Measurements from ENCODE around the gene TMEM201. TPM values are rescaled to one million over a fixed set of nuclear protein-coding genes. Genes with fewer than 3 reads are reported as not detected.

The TMEM201 gene
- polyA plus RNA-seq, 2 of the 4 experiments (the other 2 are of a cell fraction): 1.9 to 8.7 TPM

GRCh38 chr1:9626201-9626608 lies 37.5 kb downstream of the TMEM201 start (continued):
- TF ChIP-seq, protein P1, sequence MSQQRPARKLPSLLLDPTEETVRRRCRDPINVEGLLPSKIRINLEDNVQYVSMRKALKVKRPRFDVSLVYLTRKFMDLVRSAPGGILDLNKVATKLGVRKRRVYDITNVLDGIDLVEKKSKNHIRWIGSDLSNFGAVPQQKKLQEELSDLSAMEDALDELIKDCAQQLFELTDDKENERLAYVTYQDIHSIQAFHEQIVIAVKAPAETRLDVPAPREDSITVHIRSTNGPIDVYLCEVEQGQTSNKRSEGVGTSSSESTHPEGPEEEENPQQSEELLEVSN (IDR thresholded peaks at IDR 0.05; ENCODE audit: borderline replicate concordance, low read depth): no peak
- TF ChIP-seq MYC (IDR thresholded peaks at IDR 0.05; ENCODE audit: borderline replicate concordance, low read length) (no peak), TFCP2L1 (CRISPR knock-in tag; IDR thresholded peaks at IDR 0.05) (no peak), GATA3 (IDR thresholded peaks at IDR 0.05; ENCODE audit: borderline replicate concordance) (no peak), ATOH8 (CRISPR knock-in tag; IDR thresholded peaks at IDR 0.05; ENCODE audit: low read depth) (no peak)
- TF ChIP-seq, protein P2, sequence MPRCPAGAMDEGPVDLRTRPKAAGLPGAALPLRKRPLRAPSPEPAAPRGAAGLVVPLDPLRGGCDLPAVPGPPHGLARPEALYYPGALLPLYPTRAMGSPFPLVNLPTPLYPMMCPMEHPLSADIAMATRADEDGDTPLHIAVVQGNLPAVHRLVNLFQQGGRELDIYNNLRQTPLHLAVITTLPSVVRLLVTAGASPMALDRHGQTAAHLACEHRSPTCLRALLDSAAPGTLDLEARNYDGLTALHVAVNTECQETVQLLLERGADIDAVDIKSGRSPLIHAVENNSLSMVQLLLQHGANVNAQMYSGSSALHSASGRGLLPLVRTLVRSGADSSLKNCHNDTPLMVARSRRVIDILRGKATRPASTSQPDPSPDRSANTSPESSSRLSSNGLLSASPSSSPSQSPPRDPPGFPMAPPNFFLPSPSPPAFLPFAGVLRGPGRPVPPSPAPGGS (IDR thresholded peaks at IDR 0.05): no peak

- no peak overlapping the region for H3K27ac ChIP-seq
- no peaks in the 10 kb centered on the region for H3K9me3 ChIP-seq
- H3K4me1 ChIP-seq: no peaks in the 10 kb centered on the region
- no peak for ATAC-seq
- 88% methylated on average over 20 of the region's 23 CpGs for WGBS (ENCODE audit: missing lambda C conversion rate)
- H3K4me3 ChIP-seq: no peak overlapping the region
- H3K4me2 ChIP-seq: no peak overlapping the region
- ChIA-PET CTCF (interaction anchor here (0.9 to 4.6 kb wide), 12 partner anchors 12 to 249 kb away, joined by 3 to 37 read pairs (median 14); no protein-coding TSS in a partner anchor), POLR2A (interaction anchor here (0.6 kb wide), 1 partner anchor 10 kb away, joined by 5 read pairs; no protein-coding TSS in a partner anchor)
- FAIRE-seq: no peak
- TF ChIP-seq MAFK (IDR thresholded peaks at IDR 0.05; ENCODE audit: partially characterized antibody): no peak
- DNase-seq (ENCODE audit: low read depth in 1 of 2, low spot score in 1 of 2): no peak
Measured at GRCh38 chr1:9628541-9629444, 40.1 kb downstream of the TMEM201 start.

DNA sequence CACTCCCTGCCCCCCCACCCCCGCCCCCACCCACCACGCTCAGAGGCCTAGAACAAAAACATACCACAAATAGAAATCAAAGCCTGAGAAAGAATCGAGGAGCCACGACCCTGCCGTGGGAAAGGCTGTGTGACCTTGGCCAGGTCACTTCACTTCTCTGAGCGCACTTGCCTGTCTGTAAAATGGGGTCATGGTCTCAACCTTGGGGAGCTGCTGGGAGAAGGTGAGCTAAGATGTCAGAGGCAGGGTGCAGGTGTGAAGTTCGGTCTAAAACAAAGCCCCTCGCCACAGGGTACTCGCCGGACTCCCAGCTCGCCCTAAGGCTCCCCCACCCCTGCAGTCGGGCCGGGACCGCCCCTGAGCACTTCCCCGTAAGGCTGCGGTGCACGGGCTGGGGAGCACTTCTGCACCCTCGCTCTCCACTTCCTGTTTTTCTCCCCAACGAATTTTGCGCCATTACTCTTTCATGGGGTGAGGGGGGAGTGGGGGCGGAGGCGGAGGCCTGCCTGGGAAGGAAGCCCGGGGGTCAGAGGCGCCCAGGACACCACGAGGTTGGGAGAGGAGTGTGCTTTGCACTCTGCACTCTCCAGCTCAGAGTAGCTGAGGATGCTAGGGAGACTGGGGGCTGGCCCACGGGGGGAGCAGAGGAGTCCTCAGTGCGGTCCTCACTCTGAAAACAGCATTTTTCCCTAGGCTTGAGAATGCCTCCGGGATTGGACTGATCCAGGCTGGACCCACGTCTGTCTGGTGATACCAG lies 40.9 kb downstream of the TMEM201 start:
- POLR2A ChIA-PET: no interaction called here
- WGBS (ENCODE audit: missing lambda C conversion rate): 76% methylated on average over 23 of the region's 29 CpGs
- H3K4me1 ChIP-seq: no peaks in the 10 kb centered on the region
- no peak overlapping the region for H3K27ac ChIP-seq
- CTCF ChIA-PET: interaction anchor here (1.1 kb wide), 1 partner anchor 14 kb away, joined by 4 read pairs; no protein-coding TSS in a partner anchor
- ATAC-seq (no peak), FAIRE-seq (no peak), DNase-seq (ENCODE audit: low read depth in 1 of 2, low spot score in 1 of 2) (no peak)
- TF ChIP-seq RARB (CRISPR knock-in tag; IDR thresholded peaks at IDR 0.05) (no peak), HDAC2 (IDR thresholded peaks at IDR 0.05) (no peak), KDM5A (IDR thresholded peaks at IDR 0.05) (no peak), EHMT2 (IDR thresholded peaks at IDR 0.05; ENCODE audit: low read depth) (no peak)
- TF ChIP-seq, protein P3, sequence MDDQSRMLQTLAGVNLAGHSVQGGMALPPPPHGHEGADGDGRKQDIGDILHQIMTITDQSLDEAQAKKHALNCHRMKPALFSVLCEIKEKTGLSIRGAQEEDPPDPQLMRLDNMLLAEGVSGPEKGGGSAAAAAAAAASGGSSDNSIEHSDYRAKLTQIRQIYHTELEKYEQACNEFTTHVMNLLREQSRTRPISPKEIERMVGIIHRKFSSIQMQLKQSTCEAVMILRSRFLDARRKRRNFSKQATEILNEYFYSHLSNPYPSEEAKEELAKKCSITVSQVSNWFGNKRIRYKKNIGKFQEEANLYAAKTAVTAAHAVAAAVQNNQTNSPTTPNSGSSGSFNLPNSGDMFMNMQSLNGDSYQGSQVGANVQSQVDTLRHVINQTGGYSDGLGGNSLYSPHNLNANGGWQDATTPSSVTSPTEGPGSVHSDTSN (IDR thresholded peaks at IDR 0.05): no peak
- TF ChIP-seq, protein P4, sequence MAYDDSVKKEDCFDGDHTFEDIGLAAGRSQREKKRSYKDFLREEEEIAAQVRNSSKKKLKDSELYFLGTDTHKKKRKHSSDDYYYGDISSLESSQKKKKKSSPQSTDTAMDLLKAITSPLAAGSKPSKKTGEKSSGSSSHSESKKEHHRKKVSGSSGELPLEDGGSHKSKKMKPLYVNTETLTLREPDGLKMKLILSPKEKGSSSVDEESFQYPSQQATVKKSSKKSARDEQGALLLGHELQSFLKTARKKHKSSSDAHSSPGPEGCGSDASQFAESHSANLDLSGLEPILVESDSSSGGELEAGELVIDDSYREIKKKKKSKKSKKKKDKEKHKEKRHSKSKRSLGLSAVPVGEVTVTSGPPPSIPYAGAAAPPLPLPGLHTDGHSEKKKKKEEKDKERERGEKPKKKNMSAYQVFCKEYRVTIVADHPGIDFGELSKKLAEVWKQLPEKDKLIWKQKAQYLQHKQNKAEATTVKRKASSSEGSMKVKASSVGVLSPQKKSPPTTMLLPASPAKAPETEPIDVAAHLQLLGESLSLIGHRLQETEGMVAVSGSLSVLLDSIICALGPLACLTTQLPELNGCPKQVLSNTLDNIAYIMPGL (CRISPR knock-in tag; IDR thresholded peaks at IDR 0.05; ENCODE audit: borderline replicate concordance): no peak
- no peak overlapping the region for H3K4me2 ChIP-seq
- H3K9me3 ChIP-seq: no peaks in the 10 kb centered on the region
- H3K4me3 ChIP-seq: no peak overlapping the region

Measured in A549 (cell line).